Measurements from ENCODE around the gene MAGIX.
"Not testable (repeated sequence)": the region's sequence is repeated elsewhere in the genome, so short reads cannot be mapped to it uniquely, and the experiment has no call there.

The MAGIX gene

GRCh38 chrX:49161632-49162031 lies 926 bp upstream of the MAGIX start:
- no peak for DNase-seq (ENCODE audit: low read depth)

- DNase-seq (ENCODE audit: low read depth): peak; percentile 70
Observed at GRCh38 chrX:49163555-49164419, 1.2 kb downstream of the MAGIX start.

GRCh38 chrX:49164589-49165360 lies 2.2 kb downstream of the MAGIX start:
- no peak for DNase-seq (ENCODE audit: low read depth)

GRCh38 chrX:49165901-49166881 lies 3.6 kb downstream of the MAGIX start:
- DNase-seq (ENCODE audit: low read depth): peak; percentile 53

GRCh38 chrX:49166914-49167739 lies 4.6 kb downstream of the MAGIX start:
- DNase-seq (ENCODE audit: low read depth): peak; percentile 45

GRCh38 chrX:49167740-49168108 lies 5.2 kb downstream of the MAGIX start:
- DNase-seq (ENCODE audit: low read depth): no peak

- peak; percentile 67 for DNase-seq (ENCODE audit: low read depth)
Observed at GRCh38 chrX:49171752-49172279, 9.3 kb downstream of the MAGIX start, which contains the start of gene PLP2. Gene PLP2 (plus strand): TSS chrX:49171898. CDS start chrX:49172001, 103 bp downstream.

GRCh38 chrX:49172280-49172780 lies 9.8 kb downstream of the MAGIX start:
- peak; percentile 44 for DNase-seq (ENCODE audit: low read depth)

GRCh38 chrX:49173544-49173943 lies 11.0 kb downstream of the MAGIX start:
- not testable (repeated sequence) for DNase-seq (ENCODE audit: low read depth)

- no peak for DNase-seq (ENCODE audit: low read depth)
Observed at GRCh38 chrX:49174723-49175122, 12.2 kb downstream of the MAGIX start.

GRCh38 chrX:49175435-49176274 lies 13.1 kb downstream of the MAGIX start:
- no peak for DNase-seq (ENCODE audit: low read depth)

GRCh38 chrX:49176421-49177326 lies 14.1 kb downstream of the MAGIX start:
- no peak for DNase-seq (ENCODE audit: low read depth)

GRCh38 chrX:49177338-49177833 lies 14.8 kb downstream of the MAGIX start:
- no peak for DNase-seq (ENCODE audit: low read depth)

GRCh38 chrX:49177873-49178480 lies 15.4 kb downstream of the MAGIX start:
- DNase-seq (ENCODE audit: low read depth): no peak

GRCh38 chrX:49178537-49178936 lies 16.0 kb downstream of the MAGIX start:
- no peak for DNase-seq (ENCODE audit: low read depth)

GRCh38 chrX:49179358-49179757 lies 16.8 kb downstream of the MAGIX start:
- no peak for DNase-seq (ENCODE audit: low read depth)

GRCh38 chrX:49183701-49184281 lies 21.2 kb downstream of the MAGIX start:
- no peak for DNase-seq (ENCODE audit: low read depth)

All from activated T-cell treated with anti-CD3 and anti-CD28 coated beads for 1 hour (primary cell).